ENCODE measurements around the gene BRD1. TPM values are rescaled to one million over a fixed set of nuclear protein-coding genes. Genes with fewer than 3 reads are reported as not detected.

Gene BRD1
- total and polyA plus RNA-seq, 9 of the 15 experiments (the other 6 are each of a cell fraction or from before 2014, with no cell fraction given), result 0.42 to 17.6 (median 5.5) TPM

GRCh38 chr22:49820984-49821383 lies 6.7 kb downstream of the BRD1 start:
- Histone ChIP-seq H3K27ac (ENCODE audit: extremely low read depth, low read depth, low read length) (no peak overlapping the region), H3K4me3 (no peak overlapping the region), H3K27me3 (ENCODE audit: control insufficient read depth in 2 of 2, insufficient read depth in 2 of 2, low read length in 2 of 2) (no peaks in the 10 kb centered on the region), H4K20me1 (replicated peaks; ENCODE audit: control insufficient read depth, insufficient read depth, low read length) (peaks cover 16% of the 10 kb centered on the region; the same call in 1 of the 2 replicates), H3K4me1 (replicated peaks in 1 of 2; ENCODE audit: control insufficient read depth in 2 of 2, insufficient read depth in 2 of 2, low read length in 2 of 2) (peaks cover 5 to 25% of the 10 kb centered on the region in 2 experiments; a peak in 4 of 5 replicates), H3K9me3 (replicated peaks; ENCODE audit: control insufficient read depth, insufficient read depth, low read depth, low read length) (no peaks in the 10 kb centered on the region), H3K79me2 (ENCODE audit: control insufficient read depth, insufficient read depth, low read length) (peaks cover 89% of the 10 kb centered on the region), H3K4me2 (ENCODE audit: insufficient read depth, low read length) (no peak overlapping the region), H3K9me1 (ENCODE audit: control insufficient read depth, insufficient read depth, low read length) (peaks cover 4% of the 10 kb centered on the region), H3K36me3 (ENCODE audit: control insufficient read depth, insufficient read depth, low read length) (peaks cover 81% of the 10 kb centered on the region; the same call in 2 of the 3 replicates), H3K9ac (ENCODE audit: insufficient read depth in 1 of 2, low read depth in 2 of 2, low read length in 2 of 2) (no peak overlapping the region), H2AFZ (ENCODE audit: low read depth, low read length) (no peak overlapping the region)
- 90% methylated on average over 7 of the region's 7 CpGs for WGBS (ENCODE audit: insufficient coverage, low coverage, missing lambda C conversion rate)
- ChIA-PET CTCF (ENCODE audit: low intra/inter-chr PET ratio) (no interaction called here), POLR2A (interaction anchor here (0.6 to 1.2 kb wide), 3 partner anchors 8 to 126 kb away, joined by 3 to 4 read pairs (median 3); no protein-coding TSS in a partner anchor)
- DNase-seq (ENCODE audit: extremely low read depth in 1 of 4, low spot score in 3 of 4), result no peak
- ATAC-seq, result peak; percentile 54; the same call in 2 of the 3 replicates
- FAIRE-seq, result no peak
- intact Hi-C loops (cut with micrococcal nuclease), result no loop called here
- in situ Hi-C loops (cut with MboI), result loop anchor here (10.0 kb wide), 1 partner anchor 94 kb away; the partner anchor contains the start of genes ALG12 and CRELD2
- BruUV-seq (replicated peaks), result TSS peak; percentile 4
- TF ChIP-seq, protein P1, sequence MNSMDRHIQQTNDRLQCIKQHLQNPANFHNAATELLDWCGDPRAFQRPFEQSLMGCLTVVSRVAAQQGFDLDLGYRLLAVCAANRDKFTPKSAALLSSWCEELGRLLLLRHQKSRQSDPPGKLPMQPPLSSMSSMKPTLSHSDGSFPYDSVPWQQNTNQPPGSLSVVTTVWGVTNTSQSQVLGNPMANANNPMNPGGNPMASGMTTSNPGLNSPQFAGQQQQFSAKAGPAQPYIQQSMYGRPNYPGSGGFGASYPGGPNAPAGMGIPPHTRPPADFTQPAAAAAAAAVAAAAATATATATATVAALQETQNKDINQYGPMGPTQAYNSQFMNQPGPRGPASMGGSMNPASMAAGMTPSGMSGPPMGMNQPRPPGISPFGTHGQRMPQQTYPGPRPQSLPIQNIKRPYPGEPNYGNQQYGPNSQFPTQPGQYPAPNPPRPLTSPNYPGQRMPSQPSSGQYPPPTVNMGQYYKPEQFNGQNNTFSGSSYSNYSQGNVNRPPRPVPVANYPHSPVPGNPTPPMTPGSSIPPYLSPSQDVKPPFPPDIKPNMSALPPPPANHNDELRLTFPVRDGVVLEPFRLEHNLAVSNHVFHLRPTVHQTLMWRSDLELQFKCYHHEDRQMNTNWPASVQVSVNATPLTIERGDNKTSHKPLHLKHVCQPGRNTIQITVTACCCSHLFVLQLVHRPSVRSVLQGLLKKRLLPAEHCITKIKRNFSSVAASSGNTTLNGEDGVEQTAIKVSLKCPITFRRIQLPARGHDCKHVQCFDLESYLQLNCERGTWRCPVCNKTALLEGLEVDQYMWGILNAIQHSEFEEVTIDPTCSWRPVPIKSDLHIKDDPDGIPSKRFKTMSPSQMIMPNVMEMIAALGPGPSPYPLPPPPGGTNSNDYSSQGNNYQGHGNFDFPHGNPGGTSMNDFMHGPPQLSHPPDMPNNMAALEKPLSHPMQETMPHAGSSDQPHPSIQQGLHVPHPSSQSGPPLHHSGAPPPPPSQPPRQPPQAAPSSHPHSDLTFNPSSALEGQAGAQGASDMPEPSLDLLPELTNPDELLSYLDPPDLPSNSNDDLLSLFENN (IDR thresholded peaks at IDR 0.05; ENCODE audit: low read depth in 2 of 2, low read length in 2 of 2), result no peak
- TF ChIP-seq TEAD2 (tag; IDR thresholded peaks at IDR 0.05) (no peak), RBM34 (IDR thresholded peaks at IDR 0.05; ENCODE audit: borderline replicate concordance, insufficient read depth, low read length) (no peak), ELF1 (tag; IDR thresholded peaks at IDR 0.05) (no peak), NCOA2 (IDR thresholded peaks at IDR 0.05; ENCODE audit: partially characterized antibody in 2 of 2) (no peak), PHF8 (IDR thresholded peaks at IDR 0.05; ENCODE audit: borderline replicate concordance, low read length) (no peak), HMGN3 (IDR thresholded peaks at IDR 0.05; ENCODE audit: borderline replicate concordance, extremely low read depth, insufficient read length, low read depth, low read length) (no peak), TSC22D4 (tag; IDR thresholded peaks at IDR 0.05) (no peak), ZNF280A (IDR thresholded peaks at IDR 0.05; ENCODE audit: low read depth, partially characterized antibody) (no peak), KDM5B (IDR thresholded peaks at IDR 0.05; ENCODE audit: insufficient replicate concordance, low read depth, low read length) (no peak), ZFP1 (CRISPR knock-in tag; IDR thresholded peaks at IDR 0.05) (no peak), ZNF347 (CRISPR knock-in tag; IDR thresholded peaks at IDR 0.05; ENCODE audit: low read depth) (no peak)
- TF ChIP-seq, protein P2, sequence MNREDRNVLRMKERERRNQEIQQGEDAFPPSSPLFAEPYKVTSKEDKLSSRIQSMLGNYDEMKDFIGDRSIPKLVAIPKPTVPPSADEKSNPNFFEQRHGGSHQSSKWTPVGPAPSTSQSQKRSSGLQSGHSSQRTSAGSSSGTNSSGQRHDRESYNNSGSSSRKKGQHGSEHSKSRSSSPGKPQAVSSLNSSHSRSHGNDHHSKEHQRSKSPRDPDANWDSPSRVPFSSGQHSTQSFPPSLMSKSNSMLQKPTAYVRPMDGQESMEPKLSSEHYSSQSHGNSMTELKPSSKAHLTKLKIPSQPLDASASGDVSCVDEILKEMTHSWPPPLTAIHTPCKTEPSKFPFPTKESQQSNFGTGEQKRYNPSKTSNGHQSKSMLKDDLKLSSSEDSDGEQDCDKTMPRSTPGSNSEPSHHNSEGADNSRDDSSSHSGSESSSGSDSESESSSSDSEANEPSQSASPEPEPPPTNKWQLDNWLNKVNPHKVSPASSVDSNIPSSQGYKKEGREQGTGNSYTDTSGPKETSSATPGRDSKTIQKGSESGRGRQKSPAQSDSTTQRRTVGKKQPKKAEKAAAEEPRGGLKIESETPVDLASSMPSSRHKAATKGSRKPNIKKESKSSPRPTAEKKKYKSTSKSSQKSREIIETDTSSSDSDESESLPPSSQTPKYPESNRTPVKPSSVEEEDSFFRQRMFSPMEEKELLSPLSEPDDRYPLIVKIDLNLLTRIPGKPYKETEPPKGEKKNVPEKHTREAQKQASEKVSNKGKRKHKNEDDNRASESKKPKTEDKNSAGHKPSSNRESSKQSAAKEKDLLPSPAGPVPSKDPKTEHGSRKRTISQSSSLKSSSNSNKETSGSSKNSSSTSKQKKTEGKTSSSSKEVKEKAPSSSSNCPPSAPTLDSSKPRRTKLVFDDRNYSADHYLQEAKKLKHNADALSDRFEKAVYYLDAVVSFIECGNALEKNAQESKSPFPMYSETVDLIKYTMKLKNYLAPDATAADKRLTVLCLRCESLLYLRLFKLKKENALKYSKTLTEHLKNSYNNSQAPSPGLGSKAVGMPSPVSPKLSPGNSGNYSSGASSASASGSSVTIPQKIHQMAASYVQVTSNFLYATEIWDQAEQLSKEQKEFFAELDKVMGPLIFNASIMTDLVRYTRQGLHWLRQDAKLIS (CRISPR knock-in tag; IDR thresholded peaks at IDR 0.05), result no peak

Measured in K562 (cell line).